MM.1S (cell line): Measurements from ENCODE around the gene TMEM9.

ENCODE experiments used
- DNase-seq: peaks from one replicate; pipeline ENCODE4 v3.0.0-alpha.2; 2015
- H2AFZ ChIP-seq: fragments of 300-600 bp; sonication (generic); 2 replicates; pipeline ENCODE4 v1.6.0; 2016; ENCODE audit warnings: antibody characterized with exemption, low read length
- H3F3A ChIP-seq: fragments of 300-600 bp; sonication (generic); 2 replicates; pipeline ENCODE4 v1.6.1; 2016; ENCODE audit warnings: mild to moderate bottlenecking, antibody characterized with exemption, low read length, moderate library complexity, mixed read lengths; ENCODE audit not compliant: insufficient read depth
- H3K27ac ChIP-seq: fragments of 300-600 bp; sonication (generic); 2 replicates; pipeline ENCODE4 v1.5.1; 2016; ENCODE audit warnings: mild to moderate bottlenecking, low read length
- H3K27me3 ChIP-seq: fragments of 300-600 bp; sonication (generic); replicated peaks from 2 replicates; pipeline ENCODE4 v1.6.0; 2016; ENCODE audit warnings: low read length; ENCODE audit not compliant: insufficient read depth
- H3K36me3 ChIP-seq: fragments of 300-600 bp; sonication (generic); replicated peaks from 2 replicates; pipeline ENCODE4 v1.6.1; 2016; ENCODE audit warnings: mild to moderate bottlenecking, low read length, mixed read lengths; ENCODE audit not compliant: insufficient read depth
- H3K4me1 ChIP-seq: fragments of 300-600 bp; sonication (generic); 2 replicates; pipeline ENCODE4 v1.6.1; 2016; ENCODE audit warnings: low read length, mixed read lengths
- H3K4me2 ChIP-seq: fragments of 300-600 bp; sonication (generic); 2 replicates; pipeline ENCODE4 v1.6.0; 2016; ENCODE audit warnings: low read depth, low read length
- H3K4me3 ChIP-seq: fragments of 300-600 bp; sonication (generic); 2 replicates; pipeline ENCODE4 v1.5.1; 2016; ENCODE audit warnings: low read length, mixed read lengths
- H3K79me2 ChIP-seq: fragments of 300-600 bp; sonication (generic); 2 replicates; pipeline ENCODE4 v1.6.1; 2016; ENCODE audit warnings: mixed run types, low read length, mixed read lengths
- H3K9ac ChIP-seq: fragments of 300-600 bp; sonication (generic); 2 replicates; pipeline ENCODE4 v1.6.1; 2016; ENCODE audit warnings: low read length, mixed read lengths
- H3K9me2 ChIP-seq: fragments of 300-600 bp; sonication (generic); replicated peaks from 2 replicates; pipeline ENCODE4 v1.6.1; 2016; ENCODE audit warnings: mild to moderate bottlenecking, low read length, mixed read lengths; ENCODE audit not compliant: insufficient read depth
- H3K9me3 ChIP-seq: fragments of 300-600 bp; sonication (generic); replicated peaks from 2 replicates; pipeline ENCODE4 v1.6.1; 2016; ENCODE audit warnings: mild to moderate bottlenecking, low read length, mixed read lengths; ENCODE audit not compliant: insufficient read depth
- H4K20me1 ChIP-seq: fragments of 300-600 bp; sonication (generic); 2 replicates; pipeline ENCODE4 v1.6.1; 2016; ENCODE audit warnings: mild to moderate bottlenecking, low read length, moderate library complexity, mixed read lengths; ENCODE audit not compliant: insufficient read depth
- CTCF ChIP-seq: fragments of 300-600 bp; sonication (generic); IDR thresholded peaks from 2 replicates; pipeline ENCODE4 v1.5.1; 2016; ENCODE audit warnings: antibody characterized with exemption, low read length, mixed read lengths
- EZH2 ChIP-seq: fragments of 300-600 bp; sonication (generic); optimal IDR thresholded peaks from 2 replicates; pipeline ENCODE3; 2017; ENCODE audit warnings: low read depth, mild to moderate bottlenecking, antibody characterized with exemption, low read length, mixed read lengths
- EZH2phosphoT487 ChIP-seq: fragments of 300-600 bp; sonication (generic); IDR thresholded peaks from 2 replicates; pipeline ENCODE4 v1.6.1; 2018; ENCODE audit warnings: antibody characterized with exemption, low read length

TMEM9 gene

GRCh38 chr1:201137024-201137392 lies 17.3 kb downstream of the TMEM9 start:
- no peak overlapping the region for H3K27ac ChIP-seq
- no peaks in the 10 kb centered on the region for H4K20me1 ChIP-seq
- H3K9me3 ChIP-seq, result no peaks in the 10 kb centered on the region
- H3K79me2 ChIP-seq, result no peaks in the 10 kb centered on the region
- H3K9ac ChIP-seq, result no peak overlapping the region
- no peaks in the 10 kb centered on the region for H3K9me2 ChIP-seq
- no peaks in the 10 kb centered on the region for H3K36me3 ChIP-seq
- no peak overlapping the region for H3K4me3 ChIP-seq
- no peaks in the 10 kb centered on the region for H3F3A ChIP-seq
- DNase-seq, result no peak
- no peaks in the 10 kb centered on the region for H3K27me3 ChIP-seq
- H3K4me1 ChIP-seq, result no peaks in the 10 kb centered on the region
- H3K4me2 ChIP-seq, result no peak overlapping the region
- TF ChIP-seq EZH2phosphoT487, result no peak
- H2AFZ ChIP-seq, result no peak overlapping the region

GRCh38 chr1:201136355-201137023 lies 17.8 kb downstream of the TMEM9 start:
- Histone ChIP-seq H3K4me2 (no peak overlapping the region), H3K27ac (no peak overlapping the region), H3K9me2 (no peaks in the 10 kb centered on the region), H3K4me1 (no peaks in the 10 kb centered on the region), H3F3A (no peaks in the 10 kb centered on the region), H3K36me3 (no peaks in the 10 kb centered on the region), H3K79me2 (no peaks in the 10 kb centered on the region), H3K9me3 (no peaks in the 10 kb centered on the region), H4K20me1 (no peaks in the 10 kb centered on the region), H3K4me3 (no peak overlapping the region), H3K9ac (no peak overlapping the region), H3K27me3 (no peaks in the 10 kb centered on the region), H2AFZ (no peak overlapping the region)
- TF ChIP-seq EZH2 (no peak), EZH2phosphoT487 (no peak), CTCF (no peak)
- no peak for DNase-seq

GRCh38 chr1:201134405-201134804 lies 19.9 kb downstream of the TMEM9 start:
- Histone ChIP-seq H3K9ac (no peak overlapping the region), H3K4me2 (no peak overlapping the region), H3K4me1 (no peaks in the 10 kb centered on the region), H3K27ac (no peak overlapping the region), H3K27me3 (no peaks in the 10 kb centered on the region), H3K9me3 (no peaks in the 10 kb centered on the region), H3F3A (no peaks in the 10 kb centered on the region), H4K20me1 (no peaks in the 10 kb centered on the region), H2AFZ (no peak overlapping the region), H3K36me3 (no peaks in the 10 kb centered on the region), H3K4me3 (no peak overlapping the region), H3K9me2 (no peaks in the 10 kb centered on the region), H3K79me2 (no peaks in the 10 kb centered on the region)
- no peak for DNase-seq
- TF ChIP-seq EZH2phosphoT487 (no peak), EZH2 (no peak), CTCF (no peak)

GRCh38 chr1:201131398-201131797 lies 22.9 kb downstream of the TMEM9 start:
- Histone ChIP-seq H3K9ac (no peak overlapping the region), H3K4me3 (no peak overlapping the region), H3K27ac (no peak overlapping the region), H3F3A (no peaks in the 10 kb centered on the region), H3K36me3 (no peaks in the 10 kb centered on the region), H4K20me1 (no peaks in the 10 kb centered on the region), H3K4me1 (peaks cover 11% of the 10 kb centered on the region), H3K79me2 (no peaks in the 10 kb centered on the region), H3K27me3 (no peaks in the 10 kb centered on the region), H3K9me3 (no peaks in the 10 kb centered on the region), H2AFZ (no peak overlapping the region), H3K4me2 (no peak overlapping the region), H3K9me2 (no peaks in the 10 kb centered on the region)
- no peak for TF ChIP-seq EZH2
- no peak for TF ChIP-seq CTCF
- no peak for TF ChIP-seq EZH2phosphoT487
- DNase-seq, result no peak
